Measurements from ENCODE around the gene ZNF554. TPM values are rescaled to one million over a fixed set of nuclear protein-coding genes. Genes with fewer than 3 reads are reported as not detected.

Gene ZNF554
- total and polyA plus RNA-seq, 7 experiments from 2014 or later: 3.6 to 9.2 (median 5.8) TPM

DNA sequence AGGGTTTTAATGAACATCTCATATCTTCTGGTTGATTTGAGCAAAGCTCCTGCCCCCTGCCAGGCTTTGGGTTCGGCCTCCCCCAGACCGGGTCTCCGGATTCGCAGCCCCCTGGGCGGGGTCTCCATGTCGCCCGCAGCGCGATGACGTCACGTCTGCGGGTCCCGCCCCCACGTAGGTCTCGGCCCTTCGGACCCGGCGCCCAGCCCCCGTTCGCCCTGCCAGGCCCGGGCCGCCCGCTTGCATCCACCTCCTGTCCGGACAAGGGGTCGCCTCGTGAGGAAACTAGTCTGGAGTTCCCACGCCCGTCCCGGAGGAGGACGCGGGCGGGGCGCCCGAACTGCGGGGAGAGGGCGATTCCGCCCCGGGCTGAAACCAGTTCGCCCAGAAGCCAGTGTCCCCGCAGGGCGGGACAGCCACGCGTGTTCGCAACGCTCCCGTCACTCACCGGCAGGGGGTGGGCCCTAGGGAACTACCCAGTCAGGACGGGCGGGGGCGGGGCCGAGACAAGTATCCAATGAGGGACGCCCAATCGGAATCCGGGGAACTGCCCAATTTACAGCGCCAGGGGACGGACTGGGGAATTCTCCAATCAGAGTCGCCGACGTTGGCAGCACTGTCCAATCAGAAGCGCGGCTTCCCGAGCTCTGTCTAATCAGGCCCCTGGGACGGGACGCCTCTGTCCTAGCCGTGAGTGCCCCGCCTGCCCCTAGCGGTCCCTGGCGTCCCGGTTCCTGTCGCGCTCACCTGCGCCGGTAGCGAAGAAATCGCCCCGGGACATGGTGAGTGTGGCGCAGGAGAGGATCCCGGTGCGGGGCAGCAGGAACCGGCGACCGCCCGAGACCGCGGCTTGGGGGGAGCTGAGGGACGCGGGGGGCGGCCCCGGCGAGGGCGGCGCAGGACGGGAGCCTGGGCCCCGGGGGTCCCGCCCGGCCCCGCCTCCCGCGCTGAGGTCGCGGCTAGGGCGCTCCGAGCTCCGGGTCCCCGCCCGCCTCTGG, 21.4 kb downstream of the ZNF554 start, which contains the start of gene ZNF555:
ZNF555 (plus strand) TSS at position 682 of the 998 bp plus-strand sequence; CDS start at position 780, 98 bp downstream.
- peak; percentile 98 for ATAC-seq
- Histone ChIP-seq H3K27ac (ENCODE audit: low read depth, low read length) (peak within 1 kb of the TSS; percentile 75), H3K4me3 (ENCODE audit: low read length) (peak within 1 kb of the TSS; percentile 94), H3K27me3 (ENCODE audit: control insufficient read depth in 2 of 2, insufficient read depth in 2 of 2, low read length in 2 of 2) (no peaks in the 10 kb centered on the region), H3K4me1 (ENCODE audit: control insufficient read depth in 2 of 2, insufficient read depth in 2 of 2, low read length in 2 of 2) (peaks cover 3 to 13% of the 10 kb centered on the region in 2 donors), H3K9me3 (ENCODE audit: control insufficient read depth in 2 of 3, low read length in 3 of 3) (peaks cover 0 to 14% (median 0%) of the 10 kb centered on the region in 3 experiments), H3K36me3 (ENCODE audit: control insufficient read depth in 2 of 3, insufficient read depth in 3 of 3, low read length in 3 of 3) (peaks cover 0 to 7% (median 0%) of the 10 kb centered on the region in 3 experiments)
- peak; percentile 77 to 99 (median 97) for DNase-seq
- Mint-ChIP-seq H3K4me1 (peaks cover 5 to 33% (median 18%) of the 10 kb centered on the region in 7 donors), H3K27ac (peak within 1 kb of the TSS; percentile 70 to 90 (median 82)), H3K27me3 (peaks cover 0 to 7% (median 0%) of the 10 kb centered on the region in 5 donors), H3K36me3 (peaks cover 8 to 32% (median 17%) of the 10 kb centered on the region in 5 donors), H3K9me3 (peaks cover 0 to 38% (median 15%) of the 10 kb centered on the region in 11 donors), H3K4me3 (peak within 1 kb of the TSS; percentile 85 to 96 (median 92))
- POLR2A ChIA-PET: interaction anchor here (0.7 to 2.0 kb wide), 7 partner anchors 15 to 749 kb away, joined by 3 to 15 read pairs (median 4); partner anchors contain the start of genes SGTA and SLC39A3
- intact Hi-C loops (cut with micrococcal nuclease): loop anchor here in 1 of 2 donors (1.0 to 2.0 kb wide), 9 partner anchors 15 to 665 kb away; partner anchors contain the start of genes FZR1, NCLN, THOP1 and ZNF554
- CTCF ChIA-PET: interaction anchor here (0.6 to 1.1 kb wide), 6 partner anchors 17 to 357 kb away, joined by 3 to 6 read pairs (median 3); partner anchors contain the start of genes ZNF554 and ZNF556

DNA sequence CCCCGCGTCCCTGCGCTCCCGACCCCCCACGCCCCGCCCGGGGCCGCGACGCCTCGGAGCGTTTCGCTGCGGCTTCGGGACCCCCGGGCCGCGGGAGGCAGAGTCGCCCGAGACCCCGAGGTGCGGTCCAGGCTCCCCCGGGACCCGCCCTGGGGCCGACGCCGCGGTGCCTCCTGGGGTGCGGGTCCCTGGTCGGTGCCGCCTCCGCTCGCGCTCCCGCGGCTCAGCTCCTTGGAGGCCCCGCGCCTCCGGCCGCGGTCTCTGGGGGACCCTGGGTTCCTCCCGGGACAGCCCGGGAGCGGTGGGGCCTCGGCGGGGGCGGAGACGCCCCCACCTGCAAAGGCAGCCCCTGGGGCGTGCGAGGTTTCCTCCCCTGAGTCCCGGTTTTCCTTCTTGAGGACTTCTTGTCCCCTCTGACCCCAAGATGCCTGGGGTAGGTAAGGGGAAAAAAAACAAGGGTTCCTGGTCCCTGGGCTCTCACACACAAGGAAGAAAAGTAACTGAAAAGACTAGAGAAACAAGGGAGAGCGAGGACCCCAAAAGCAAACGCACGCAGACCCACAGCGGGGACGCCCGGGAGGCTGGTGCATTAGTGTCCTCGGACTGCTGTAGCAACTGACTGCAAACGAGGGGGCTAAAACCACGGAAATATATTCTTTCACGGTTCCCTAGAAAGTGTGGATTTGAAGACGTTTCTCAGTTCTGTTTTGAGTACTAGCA, 22.3 kb downstream of the ZNF554 start:
- intact Hi-C loops (cut with micrococcal nuclease): loop anchor here in 1 of 2 donors (1.0 to 2.0 kb wide), 9 partner anchors 14 to 664 kb away; partner anchors contain the start of genes FZR1, NCLN, THOP1 and ZNF554
- Histone ChIP-seq H3K27ac (ENCODE audit: low read depth, low read length) (peak overlapping the region; percentile 55), H3K9me3 (ENCODE audit: control insufficient read depth in 2 of 3, low read length in 3 of 3) (peaks cover 0 to 6% (median 0%) of the 10 kb centered on the region in 3 experiments), H3K4me1 (ENCODE audit: control insufficient read depth in 2 of 2, insufficient read depth in 2 of 2, low read length in 2 of 2) (peaks cover 3 to 13% of the 10 kb centered on the region in 2 donors), H3K36me3 (ENCODE audit: control insufficient read depth in 2 of 3, insufficient read depth in 3 of 3, low read length in 3 of 3) (peaks cover 0 to 14% (median 0%) of the 10 kb centered on the region in 3 experiments), H3K4me3 (ENCODE audit: low read length) (peak overlapping the region; percentile 94), H3K27me3 (ENCODE audit: control insufficient read depth in 2 of 2, insufficient read depth in 2 of 2, low read length in 2 of 2) (no peaks in the 10 kb centered on the region)
- Mint-ChIP-seq H3K27ac (peak overlapping the region in 5 of 9 donors; percentile 50 to 85 (median 60)), H3K27me3 (peaks cover 0 to 7% (median 0%) of the 10 kb centered on the region in 5 donors), H3K36me3 (peaks cover 4 to 32% (median 18%) of the 10 kb centered on the region in 5 donors), H3K4me1 (peaks cover 5 to 37% (median 22%) of the 10 kb centered on the region in 7 donors), H3K4me3 (peak overlapping the region; percentile 40 to 84 (median 78)), H3K9me3 (peaks cover 0 to 38% (median 9%) of the 10 kb centered on the region in 11 donors)
- ATAC-seq: no peak
- DNase-seq: no peak
- ChIA-PET POLR2A (interaction anchor here (0.9 to 2.0 kb wide), 4 partner anchors 14 to 59 kb away, joined by 4 to 15 read pairs (median 5); partner anchors contain the start of gene SGTA), CTCF (interaction anchor here (0.6 to 1.1 kb wide), 4 partner anchors 22 to 358 kb away, joined by 3 read pairs; partner anchors contain the start of genes ZNF554 and ZNF556)

DNA sequence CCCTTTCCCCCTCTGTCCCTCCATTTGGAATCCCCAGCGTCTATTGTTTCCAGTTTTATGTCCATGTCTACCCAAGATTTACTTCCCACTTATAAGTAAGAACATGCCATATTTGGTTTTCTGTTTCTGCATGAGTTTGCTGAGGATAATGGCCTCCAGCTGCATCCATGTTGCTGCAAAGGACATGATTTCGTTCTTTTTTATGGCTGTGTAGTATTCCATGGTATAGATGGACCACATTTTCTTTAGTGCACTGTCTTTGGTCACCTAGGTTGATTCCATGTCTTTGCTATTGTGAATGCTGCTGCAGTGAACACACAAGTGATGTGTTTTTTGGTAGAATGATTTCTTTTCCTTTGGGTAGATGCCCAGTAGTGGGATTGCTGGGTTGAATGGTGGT, 25.4 kb downstream of the ZNF554 start:
- Mint-ChIP-seq H3K4me1 (peaks cover 5 to 44% (median 31%) of the 10 kb centered on the region in 7 donors), H3K4me3 (no peak overlapping the region), H3K36me3 (peaks cover 6 to 38% (median 25%) of the 10 kb centered on the region in 5 donors)

DNA sequence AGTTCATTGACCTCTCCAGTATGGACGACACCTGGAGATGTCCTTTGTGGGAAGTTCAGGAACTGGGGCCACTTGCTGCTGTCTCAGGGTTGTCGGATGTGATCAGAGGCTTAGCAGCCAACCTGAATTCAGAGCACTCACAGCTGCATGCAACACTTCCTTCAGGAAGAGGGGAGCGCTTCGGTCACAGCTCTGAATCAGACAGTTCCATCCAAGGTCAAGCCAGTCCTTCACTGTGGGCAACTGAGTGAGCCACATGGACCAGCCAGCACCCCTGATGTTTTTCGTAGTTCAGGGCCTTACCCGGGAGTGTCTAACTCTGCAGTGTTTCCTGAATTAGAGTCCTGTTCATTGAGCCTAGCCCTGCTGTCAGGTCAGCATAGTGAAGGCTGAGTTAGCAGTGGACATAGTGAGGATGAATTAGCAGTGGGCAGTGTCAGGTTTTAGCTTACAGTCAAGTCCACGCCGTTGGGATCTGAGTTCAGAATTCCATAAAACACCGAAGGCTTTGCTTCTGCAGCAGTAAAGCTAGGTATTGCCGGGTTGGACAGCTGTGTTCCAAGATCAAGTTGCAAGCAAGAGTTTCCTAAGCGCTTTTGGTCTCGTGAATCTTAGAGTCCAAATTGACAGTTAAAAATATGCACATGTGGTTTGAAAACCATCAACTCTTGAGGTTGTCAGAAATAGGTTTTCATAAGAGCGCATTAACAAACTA, 26.7 kb downstream of the ZNF554 start:
- DNase-seq: no peak
- Mint-ChIP-seq H3K36me3 (peaks cover 12 to 50% (median 36%) of the 10 kb centered on the region in 5 donors), H3K9me3 (peaks cover 0 to 49% (median 15%) of the 10 kb centered on the region in 11 donors), H3K27me3 (peaks cover 0 to 7% (median 0%) of the 10 kb centered on the region in 5 donors), H3K4me1 (peaks cover 5 to 49% (median 38%) of the 10 kb centered on the region in 7 donors), H3K4me3 (no peak overlapping the region), H3K27ac (no peak overlapping the region)
- H3K4me3 ChIP-seq (ENCODE audit: low read length): no peak overlapping the region
- H3K9me3 ChIP-seq (ENCODE audit: control insufficient read depth in 2 of 3, low read length in 3 of 3): peaks cover 0 to 8% (median 0%) of the 10 kb centered on the region in 3 experiments
- H3K27me3 ChIP-seq (ENCODE audit: control insufficient read depth in 2 of 2, insufficient read depth in 2 of 2, low read length in 2 of 2): no peaks in the 10 kb centered on the region
- intact Hi-C loops (cut with micrococcal nuclease): no loop called here
- POLR2A ChIA-PET: interaction anchor here (0.6 to 1.1 kb wide), 2 partner anchors 12 to 1950 kb away, joined by 3 read pairs; no protein-coding TSS in a partner anchor
- H3K27ac ChIP-seq (ENCODE audit: low read depth, low read length): no peak overlapping the region
- CTCF ChIA-PET: no interaction called here
- ATAC-seq: no peak
- H3K36me3 ChIP-seq (ENCODE audit: control insufficient read depth in 2 of 3, insufficient read depth in 3 of 3, low read length in 3 of 3): peaks cover 2 to 24% (median 2%) of the 10 kb centered on the region in 3 experiments
- H3K4me1 ChIP-seq (ENCODE audit: control insufficient read depth in 2 of 2, insufficient read depth in 2 of 2, low read length in 2 of 2): peaks cover 3 to 13% of the 10 kb centered on the region in 2 donors

More for the DNA sequence above, 25.4 kb downstream of the ZNF554 start:
- no peak overlapping the region for H3K4me3 ChIP-seq (ENCODE audit: low read length)
- peaks cover 3 to 14% of the 10 kb centered on the region in 2 donors for H3K4me1 ChIP-seq (ENCODE audit: control insufficient read depth in 2 of 2, insufficient read depth in 2 of 2, low read length in 2 of 2)
- Mint-ChIP-seq H3K9me3 (peaks cover 0 to 41% (median 6%) of the 10 kb centered on the region in 11 donors), H3K27me3 (peaks cover 0 to 7% (median 0%) of the 10 kb centered on the region in 5 donors), H3K27ac (no peak overlapping the region)
- no peak overlapping the region for H3K27ac ChIP-seq (ENCODE audit: low read depth, low read length)
- POLR2A ChIA-PET: interaction anchor here (0.6 to 1.1 kb wide), 2 partner anchors 11 to 161 kb away, joined by 3 to 5 read pairs; no protein-coding TSS in a partner anchor
- CTCF ChIA-PET: no interaction called here
- H3K9me3 ChIP-seq (ENCODE audit: control insufficient read depth in 2 of 3, low read length in 3 of 3): peaks cover 0 to 7% (median 0%) of the 10 kb centered on the region in 3 experiments
- H3K36me3 ChIP-seq (ENCODE audit: control insufficient read depth in 2 of 3, insufficient read depth in 3 of 3, low read length in 3 of 3): peaks cover 0 to 14% (median 0%) of the 10 kb centered on the region in 3 experiments
- no peak for DNase-seq
- no peaks in the 10 kb centered on the region for H3K27me3 ChIP-seq (ENCODE audit: control insufficient read depth in 2 of 2, insufficient read depth in 2 of 2, low read length in 2 of 2)
- ATAC-seq: no peak
- intact Hi-C loops (cut with micrococcal nuclease): no loop called here

DNA sequence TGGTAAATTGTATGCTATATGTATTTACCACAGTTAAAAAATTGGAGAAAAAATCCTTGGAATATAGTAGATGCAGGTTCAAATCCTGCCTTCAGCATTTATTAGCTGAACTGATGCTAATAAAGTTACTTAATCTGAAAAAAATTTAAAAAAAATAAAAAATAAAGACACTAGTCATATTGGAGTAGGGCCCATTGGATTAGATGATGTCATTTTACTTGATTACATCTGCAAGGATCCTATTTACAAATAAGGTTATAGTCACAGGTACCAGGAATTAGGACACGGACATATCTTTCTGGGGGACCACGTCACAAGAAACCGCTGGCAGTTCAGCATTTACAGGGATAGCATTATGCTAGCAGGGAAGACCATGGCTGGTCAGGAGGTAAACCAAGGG, 27.8 kb downstream of the ZNF554 start:
- Mint-ChIP-seq H3K4me3 (peak overlapping the region in 1 of 10 donors; percentile 25), H3K9me3 (peaks cover 2 to 61% (median 25%) of the 10 kb centered on the region in 11 donors), H3K36me3 (peaks cover 16 to 59% (median 48%) of the 10 kb centered on the region in 5 donors), H3K27me3 (peaks cover 0 to 2% (median 0%) of the 10 kb centered on the region in 5 donors), H3K4me1 (peaks cover under 1 to 43% (median 32%) of the 10 kb centered on the region in 7 donors), H3K27ac (no peak overlapping the region)
- ChIA-PET CTCF (no interaction called here), POLR2A (interaction anchor here (0.5 kb wide), 1 partner anchor 15 kb away, joined by 3 read pairs; no protein-coding TSS in a partner anchor)
- Histone ChIP-seq H3K4me1 (ENCODE audit: control insufficient read depth in 2 of 2, insufficient read depth in 2 of 2, low read length in 2 of 2) (peaks cover 1 to 7% of the 10 kb centered on the region in 2 donors), H3K27me3 (ENCODE audit: control insufficient read depth in 2 of 2, insufficient read depth in 2 of 2, low read length in 2 of 2) (no peaks in the 10 kb centered on the region), H3K27ac (ENCODE audit: low read depth, low read length) (no peak overlapping the region), H3K36me3 (ENCODE audit: control insufficient read depth in 2 of 3, insufficient read depth in 3 of 3, low read length in 3 of 3) (peaks cover 10 to 36% (median 14%) of the 10 kb centered on the region in 3 experiments), H3K4me3 (ENCODE audit: low read length) (no peak overlapping the region), H3K9me3 (ENCODE audit: control insufficient read depth in 2 of 3, low read length in 3 of 3) (peaks cover 4 to 12% (median 4%) of the 10 kb centered on the region in 3 experiments)
- DNase-seq: no peak
- ATAC-seq: no peak
- intact Hi-C loops (cut with micrococcal nuclease): no loop called here
